GM18517 (cell line): ENCODE measurements around the gene FGD4.

Experiments used
- ATAC-seq: cut with Tn5 transposase; IDR thresholded peaks from one replicate; pipeline ENCODE4 v1.9.1; 2021; ENCODE audit warnings: mild to moderate bottlenecking, moderate library complexity; ENCODE audit not compliant: unreplicated experiment

Gene FGD4

DNA sequence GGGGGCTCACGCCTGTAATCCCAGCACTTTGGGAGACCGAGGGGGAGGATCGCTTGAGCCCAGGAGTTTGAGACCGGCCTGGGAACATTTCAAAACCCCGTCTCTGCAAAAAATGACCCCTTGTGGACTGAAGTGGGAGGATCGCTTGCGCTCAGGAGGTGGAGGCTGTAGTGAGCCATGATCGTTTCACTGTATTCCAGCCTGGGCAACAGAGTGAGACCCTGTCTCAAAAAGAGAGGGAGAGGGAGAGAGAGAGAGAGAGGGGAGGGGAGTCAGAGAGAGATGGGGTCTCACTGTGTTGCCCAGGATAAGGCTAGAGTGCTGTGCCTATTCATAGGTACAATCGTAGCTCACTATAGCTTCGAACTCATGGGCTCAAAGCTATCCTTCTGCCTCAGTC is 2.8 kb downstream of the FGD4 start:
- ATAC-seq = no peak

DNA sequence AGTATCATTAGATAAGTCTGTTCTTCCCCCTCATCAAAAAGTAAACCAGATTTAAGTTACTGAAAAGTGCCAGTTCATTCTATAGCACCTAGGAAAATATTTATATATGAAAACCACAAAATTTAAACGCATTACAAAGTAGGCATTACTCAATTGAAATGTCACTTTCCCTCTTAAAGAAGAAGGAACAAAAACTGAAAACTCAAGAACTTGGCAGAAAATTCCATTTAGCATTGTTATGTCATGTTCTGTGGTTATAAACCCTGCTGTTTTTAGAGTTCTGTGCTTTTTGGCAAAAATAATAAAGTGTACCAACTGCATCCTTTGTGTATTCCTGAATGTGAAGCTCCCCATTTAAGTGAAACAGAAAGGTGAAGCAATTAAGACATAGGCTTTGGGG is 3.6 kb downstream of the FGD4 start:
- ATAC-seq = no peak

GRCh38 chr12:32407795-32408194 is 8.4 kb downstream of the FGD4 start:
- no peak for ATAC-seq

- no peak for ATAC-seq
These were observed 14.1 kb downstream of the FGD4 start for GRCh38 chr12:32413412-32413811.

- ATAC-seq = no peak
These were observed 18.9 kb downstream of the FGD4 start for GRCh38 chr12:32418221-32418620.

DNA sequence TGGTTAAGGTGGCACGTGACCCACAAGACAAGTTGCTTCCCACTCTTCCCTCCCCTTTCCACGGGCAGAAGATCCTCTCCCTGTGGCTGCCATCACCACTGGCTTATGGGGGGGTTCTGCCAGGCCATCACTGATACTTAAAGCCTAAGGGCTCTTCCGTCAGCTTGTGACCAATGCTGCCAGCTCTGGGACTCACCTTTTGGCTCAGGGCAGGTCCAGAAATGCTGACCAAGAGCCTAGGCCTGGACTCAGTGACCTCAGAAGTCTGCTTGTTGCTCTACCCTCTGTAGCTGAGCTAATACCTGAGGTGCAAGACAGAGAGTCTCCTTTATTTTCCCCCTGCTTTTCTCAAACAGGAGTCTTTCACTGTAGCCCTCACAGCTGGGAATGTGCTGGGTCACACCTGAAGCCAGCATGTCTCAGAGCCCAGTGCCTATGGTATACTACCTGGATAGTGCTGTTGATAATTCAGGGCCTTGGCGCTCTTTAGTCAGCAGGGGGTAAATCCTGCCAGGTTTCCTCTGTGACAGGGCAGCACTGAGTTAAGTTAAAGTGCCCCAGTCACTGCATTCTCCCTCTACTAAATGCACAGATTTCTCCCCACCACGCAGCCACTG is 19.7 kb downstream of the FGD4 start:
- ATAC-seq = no peak

DNA sequence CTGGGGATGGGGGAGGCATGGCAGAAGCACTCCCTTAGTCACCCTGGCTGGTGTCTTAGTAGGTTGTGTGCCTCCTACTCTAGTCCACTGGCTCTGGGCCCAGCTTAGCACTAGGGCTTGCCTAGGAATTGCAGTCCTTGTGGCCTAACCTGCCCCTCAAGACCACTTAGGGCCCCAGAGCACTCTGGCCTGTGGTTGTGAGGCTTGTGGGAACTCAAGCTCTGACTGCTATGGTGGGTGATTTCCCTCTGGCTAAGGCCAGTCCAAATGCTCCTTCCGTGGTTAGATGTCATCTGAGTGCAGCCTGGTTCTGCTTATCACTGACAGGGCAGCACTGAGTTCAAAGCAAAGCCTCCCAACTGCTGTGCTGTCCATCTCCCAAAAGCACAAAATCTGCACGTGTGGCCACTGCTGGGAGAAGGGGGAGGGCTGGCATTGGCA is 20.2 kb downstream of the FGD4 start:
- ATAC-seq = no peak

DNA sequence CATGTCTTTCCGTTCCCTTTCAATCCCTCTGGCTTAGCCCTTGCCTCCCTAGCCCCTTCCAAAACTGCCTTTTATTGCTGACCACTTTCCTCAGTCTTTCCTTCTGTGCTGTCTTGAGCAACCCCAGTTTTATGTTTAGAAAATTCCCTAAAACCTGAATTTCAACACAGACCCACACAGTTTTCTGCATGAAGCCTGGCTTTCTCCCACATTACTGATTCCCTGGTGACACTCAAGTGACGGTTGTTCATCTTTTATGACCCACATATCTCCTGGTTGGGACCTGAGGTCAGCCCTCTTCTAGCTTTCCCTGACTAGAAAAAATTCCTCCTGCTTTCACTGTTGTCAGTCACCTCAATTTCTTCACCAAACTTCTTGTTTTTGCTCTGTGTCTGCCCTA is 21.0 kb downstream of the FGD4 start:
- ATAC-seq = no peak

DNA sequence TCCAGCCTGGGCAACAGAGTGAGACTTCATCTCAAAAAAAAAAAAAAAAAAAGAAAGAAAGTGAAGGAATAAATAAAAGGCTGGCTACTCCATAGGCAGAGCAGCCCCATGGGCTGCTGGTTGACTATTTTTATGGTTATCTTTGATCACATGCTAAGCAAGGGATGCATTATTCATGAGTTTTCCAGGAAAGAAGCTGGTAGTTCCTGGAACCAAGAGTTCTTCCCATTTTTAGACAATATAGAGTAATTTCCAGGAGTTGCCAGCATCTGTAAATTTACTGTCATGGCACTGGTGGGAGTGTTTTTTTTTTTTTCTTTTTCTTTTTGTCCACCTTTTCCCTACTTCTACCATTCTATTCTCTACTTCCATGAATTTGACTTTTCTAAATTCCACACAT is 24.2 kb downstream of the FGD4 start:
- no peak for ATAC-seq

DNA sequence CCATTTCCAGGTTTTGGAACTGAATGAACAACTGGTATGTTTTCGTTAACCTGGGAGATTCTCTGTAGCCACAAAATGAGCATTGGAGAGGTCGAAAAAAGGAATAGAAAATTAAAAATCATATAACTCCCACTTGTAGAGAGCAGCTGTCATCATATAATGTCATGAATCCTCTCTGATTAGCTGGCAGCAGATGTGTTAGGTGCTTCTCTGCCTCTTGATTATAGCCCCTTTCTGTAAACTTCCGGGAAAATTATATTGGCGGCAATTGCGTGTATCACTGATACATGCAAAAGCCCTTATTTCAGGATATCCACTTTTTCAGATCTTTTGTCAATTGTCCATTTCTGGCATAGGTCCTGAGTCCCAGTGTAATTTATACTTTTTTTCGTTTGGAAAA is 31.7 kb downstream of the FGD4 start:
- ATAC-seq = no peak

- no peak for ATAC-seq
These were observed 36.8 kb downstream of the FGD4 start for GRCh38 chr12:32435921-32436705.

DNA sequence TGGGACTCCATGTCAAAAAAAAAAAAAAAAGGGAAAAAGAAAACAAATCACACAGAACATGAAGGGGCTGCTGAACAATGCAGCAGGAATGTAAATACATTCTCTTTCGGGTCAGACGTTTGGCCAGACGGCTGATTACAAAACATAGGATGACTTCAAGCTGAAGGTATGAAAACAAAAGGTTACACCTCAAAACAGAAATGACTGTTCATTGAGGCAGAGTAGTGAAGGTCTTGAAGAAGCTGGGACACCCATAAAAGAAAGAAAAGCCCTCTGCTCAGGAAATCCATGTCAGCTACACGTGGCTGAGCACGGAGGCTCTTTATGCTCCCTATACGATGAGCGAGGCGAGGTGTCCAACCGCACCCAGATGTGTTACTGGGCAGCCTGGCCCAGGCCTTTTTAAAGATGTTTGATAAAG is 37.7 kb downstream of the FGD4 start:
- no peak for ATAC-seq

- no peak for ATAC-seq
These were observed 40.9 kb downstream of the FGD4 start for GRCh38 chr12:32440120-32440865.

DNA sequence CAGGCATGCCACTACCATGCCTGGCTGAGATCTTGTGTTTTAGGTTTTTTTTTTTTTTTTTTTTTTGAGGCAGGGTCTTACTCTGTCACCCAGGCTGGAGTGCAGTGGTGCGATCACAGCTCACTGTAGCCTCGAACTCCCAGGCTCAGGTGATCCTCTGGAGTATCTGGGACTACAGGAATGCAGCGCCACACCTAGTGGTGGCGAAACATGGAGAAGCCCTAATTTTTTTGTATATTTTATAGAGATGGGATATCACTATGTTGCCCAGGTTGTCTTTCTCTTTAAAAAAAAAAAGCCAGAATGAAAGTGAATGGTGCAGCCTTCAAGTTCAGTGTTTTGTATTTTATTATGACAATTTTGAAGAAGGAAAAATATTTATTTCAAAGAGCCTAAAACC is 44.1 kb downstream of the FGD4 start:
- no peak for ATAC-seq

- ATAC-seq = no peak
These were observed 45.5 kb downstream of the FGD4 start for GRCh38 chr12:32444895-32445294.

DNA sequence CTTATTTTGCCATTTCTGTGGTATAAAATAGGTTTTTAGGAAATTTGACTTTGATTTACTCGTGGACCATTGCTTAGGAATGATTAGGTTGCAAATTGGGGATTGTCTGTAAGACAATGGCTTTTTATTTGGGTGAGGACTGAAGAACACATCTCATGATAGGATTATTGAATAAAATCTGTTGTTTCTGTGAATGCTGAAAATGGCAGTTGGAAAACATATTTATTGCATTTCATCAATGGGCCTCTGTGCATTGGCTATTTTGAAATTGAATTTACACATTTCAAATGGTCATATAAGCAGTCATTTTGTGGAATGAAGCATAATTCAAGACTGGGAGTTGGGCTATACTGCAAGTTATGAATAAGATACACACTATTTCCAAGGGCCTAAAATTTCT is 46.0 kb downstream of the FGD4 start:
- ATAC-seq = no peak

- ATAC-seq = no peak
These were observed 47.2 kb downstream of the FGD4 start for GRCh38 chr12:32446316-32447119.

DNA sequence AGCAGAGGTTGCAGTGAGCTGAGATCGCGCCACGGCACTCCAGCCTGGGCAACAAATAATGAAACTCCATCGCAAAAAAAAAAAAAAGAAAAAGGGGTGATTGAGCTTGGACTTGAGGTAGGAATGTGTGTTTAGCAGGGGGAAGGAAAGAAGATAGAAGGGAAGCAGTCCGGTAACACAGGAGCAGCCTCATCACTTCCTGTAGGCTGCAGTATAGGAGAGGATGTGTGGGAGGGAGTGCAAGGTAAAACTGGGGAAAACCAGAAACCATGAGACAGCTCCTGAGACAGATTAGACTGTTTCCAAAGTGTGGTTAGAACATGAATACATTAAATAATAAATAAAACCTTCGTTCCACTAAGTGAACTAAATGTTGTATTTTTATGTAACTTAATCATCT is 49.2 kb downstream of the FGD4 start:
- ATAC-seq = no peak

- ATAC-seq = no peak
These were observed 51.0 kb downstream of the FGD4 start for GRCh38 chr12:32450363-32450762.

GRCh38 chr12:32450768-32451167 is 51.4 kb downstream of the FGD4 start:
- no peak for ATAC-seq

DNA sequence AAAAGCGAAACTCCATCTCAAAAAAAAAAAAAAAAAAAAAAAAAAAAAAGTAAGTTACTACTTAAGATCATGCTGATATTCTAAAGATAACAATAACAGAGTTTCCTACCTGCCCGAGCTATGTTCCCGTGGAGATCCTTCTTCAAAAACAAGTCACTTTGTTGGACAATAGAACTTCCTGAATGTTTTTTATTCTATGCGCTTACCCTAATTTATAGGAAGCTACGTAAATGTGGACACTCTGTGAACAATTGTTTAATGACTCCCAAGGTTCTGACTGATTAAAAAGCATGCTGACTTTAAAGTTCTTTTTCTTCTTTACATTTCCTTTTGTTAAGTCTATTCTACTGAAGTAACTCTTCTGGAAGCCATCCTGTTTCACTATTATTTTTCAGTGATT is 52.5 kb downstream of the FGD4 start:
- no peak for ATAC-seq
